Measurements from ENCODE around the gene POLG2.
"Not testable (repeated sequence)": the region's sequence is repeated elsewhere in the genome, so short reads cannot be mapped to it uniquely, and the experiment has no call there.

POLG2 gene

DNA sequence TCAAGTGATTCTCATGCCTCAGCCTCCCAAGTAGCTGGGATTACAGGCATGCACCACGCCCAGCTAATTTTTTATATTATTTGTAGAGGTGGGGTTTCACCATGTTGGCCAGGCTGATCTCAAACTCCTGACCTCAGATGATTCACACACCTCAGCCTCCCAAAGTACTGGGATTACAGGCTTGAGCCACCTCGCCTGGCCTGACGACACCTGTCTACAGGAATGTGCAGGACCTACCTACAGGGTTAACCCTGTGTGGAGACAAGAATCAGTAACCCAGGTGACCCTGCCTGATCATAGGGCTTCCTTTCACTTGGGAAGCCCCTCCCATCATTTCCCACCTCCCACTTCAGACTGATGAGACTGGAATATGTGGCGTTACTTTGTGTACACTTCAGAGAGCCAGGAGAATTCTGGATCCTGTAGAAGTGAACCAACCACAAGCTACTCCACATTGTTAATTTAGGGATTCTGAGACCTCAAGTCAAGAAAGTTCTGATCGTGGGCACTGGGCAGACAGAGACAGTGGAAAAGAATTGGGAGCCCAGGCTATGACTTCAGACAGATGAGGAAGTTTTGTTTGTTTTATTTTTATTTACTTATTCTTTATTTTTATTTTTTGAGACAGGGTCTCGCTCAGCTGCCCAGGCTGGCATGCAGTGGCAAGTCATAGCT is 53.6 kb downstream of the POLG2 start:
- FAIRE-seq: no peak

DNA sequence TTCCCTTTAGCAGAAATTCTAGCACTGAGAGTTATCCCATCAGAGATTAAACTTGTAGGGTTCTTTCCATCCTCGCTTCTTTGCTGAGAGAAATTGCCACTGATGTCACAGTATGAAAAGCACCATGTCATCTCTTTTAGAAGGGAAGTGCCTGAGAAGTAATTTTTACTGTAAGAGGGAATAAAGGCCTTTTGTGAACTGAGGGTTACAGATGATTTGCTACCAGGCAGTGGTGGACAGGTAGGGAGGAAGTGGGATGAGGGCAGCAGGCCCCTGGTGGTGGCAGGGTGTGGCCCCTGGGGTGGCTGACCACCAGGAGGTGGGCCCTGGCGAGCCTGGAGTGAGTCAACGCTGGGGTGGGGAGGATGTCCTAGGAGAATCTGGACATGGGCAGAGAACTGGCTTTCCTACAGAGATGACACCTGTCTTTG is 54.3 kb downstream of the POLG2 start:
- FAIRE-seq (no peak), DNase-seq (ENCODE audit: insufficient read length, low spot score) (no peak)

More for the DNA sequence above, 53.6 kb downstream of the POLG2 start:
- no peak for DNase-seq (ENCODE audit: insufficient read length, low spot score)

DNA sequence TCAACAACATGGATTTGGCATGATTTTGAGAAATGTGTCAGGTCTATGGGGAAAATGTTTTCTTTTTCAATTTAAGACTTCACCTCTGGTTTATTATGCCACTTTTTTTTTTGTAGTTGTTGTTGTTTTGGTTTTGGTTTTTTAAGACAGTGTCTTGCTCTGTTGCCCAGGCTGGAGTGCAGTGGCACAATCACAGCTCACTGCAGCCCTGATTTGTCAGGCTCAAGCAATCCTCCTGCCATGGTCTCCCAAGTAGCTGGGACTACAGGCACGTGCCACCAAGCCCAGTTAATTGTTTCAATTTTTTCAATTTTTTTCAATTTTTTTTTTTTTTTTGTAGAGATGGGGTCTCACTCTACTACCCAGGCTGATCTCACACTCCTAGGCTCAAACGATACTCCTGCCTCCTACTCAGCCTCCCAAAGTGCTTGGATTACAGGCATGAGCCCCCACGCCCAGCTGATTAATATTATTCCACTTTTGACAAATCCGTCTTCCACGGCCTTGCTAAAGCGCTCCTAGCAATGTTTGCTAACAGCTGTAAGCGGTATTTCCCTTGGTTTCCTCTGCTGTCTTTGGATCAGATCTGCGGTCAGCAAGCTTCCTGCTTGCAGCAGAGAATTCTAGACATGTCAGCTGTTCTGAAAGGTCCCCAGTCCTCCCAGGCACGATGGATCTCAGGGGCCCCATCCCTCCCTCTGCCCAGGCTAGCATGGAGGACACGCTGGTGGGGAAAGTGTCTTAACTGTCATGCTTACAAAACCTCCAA is 54.9 kb downstream of the POLG2 start:
- FAIRE-seq: no peak
- no peak for DNase-seq (ENCODE audit: insufficient read length, low spot score)

DNA sequence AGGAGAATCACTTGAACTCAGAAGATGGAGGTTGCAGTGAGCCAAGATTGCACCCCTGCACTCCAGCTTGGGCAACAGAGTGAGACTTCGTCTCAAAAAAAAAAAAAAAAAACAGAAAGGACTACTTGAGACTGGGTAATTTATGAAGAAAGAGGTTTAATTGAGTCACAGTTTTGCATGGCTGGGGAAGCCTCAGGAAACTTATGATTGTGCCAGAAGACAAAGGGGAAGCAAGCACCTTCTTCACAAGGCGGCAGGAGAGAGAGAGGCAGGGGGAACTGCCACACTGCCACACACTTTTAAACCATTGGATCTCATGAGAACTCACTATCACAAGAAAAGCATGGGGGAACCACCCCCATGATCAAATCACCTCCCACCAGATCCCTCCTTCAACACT is 56.9 kb downstream of the POLG2 start:
- DNase-seq (ENCODE audit: insufficient read length, low spot score): no peak
- FAIRE-seq: no peak

DNA sequence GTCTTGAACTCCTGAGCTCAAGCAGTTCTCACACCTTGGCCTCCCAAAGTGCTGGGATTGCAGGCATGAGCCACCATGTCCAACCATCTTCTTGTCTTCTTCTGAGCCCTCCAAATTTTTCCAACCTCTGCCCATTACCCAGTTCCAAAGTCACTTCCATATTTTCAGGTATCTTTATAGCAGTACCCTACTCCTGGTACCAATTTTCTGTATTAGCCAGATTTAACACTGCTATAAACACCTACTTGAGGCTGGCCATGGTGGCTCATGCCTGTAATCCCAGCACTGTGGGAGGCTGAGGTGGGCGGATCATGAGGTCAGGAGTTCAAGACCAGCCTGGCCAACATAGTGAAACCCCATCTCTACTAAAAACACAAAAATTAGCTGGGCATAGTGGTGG is 57.3 kb downstream of the POLG2 start:
- not testable (repeated sequence) for DNase-seq (ENCODE audit: insufficient read length, low spot score); FAIRE-seq

DNA sequence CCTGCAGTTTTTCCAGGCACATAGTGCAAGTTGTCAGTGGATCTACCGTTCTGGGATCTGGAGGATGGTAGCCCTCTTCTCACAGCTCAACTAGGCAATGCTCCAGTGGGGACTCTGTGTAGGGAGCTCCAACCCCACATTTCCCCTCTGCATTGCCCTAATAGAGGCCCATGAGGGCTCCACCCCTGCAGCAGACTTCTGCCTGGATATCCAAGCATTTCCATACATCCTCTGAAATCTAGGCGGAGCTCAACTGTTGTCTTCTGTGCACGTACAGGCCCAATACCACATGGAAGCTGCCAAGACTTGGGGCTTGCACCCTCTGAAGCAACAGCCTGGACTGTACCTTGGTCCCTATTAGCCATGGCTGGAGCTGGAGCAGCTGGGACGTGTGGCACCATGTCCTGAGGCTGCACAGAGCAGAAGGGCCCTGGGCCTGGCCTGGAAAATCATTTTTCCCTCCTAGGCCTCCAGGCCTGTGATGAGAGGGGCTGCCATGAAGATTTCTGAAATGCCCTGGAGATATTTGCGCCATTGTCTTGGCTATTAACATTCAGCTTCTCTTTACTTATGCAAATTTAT is 58.8 kb downstream of the POLG2 start:
- DNase-seq (ENCODE audit: insufficient read length, low spot score) (no peak), FAIRE-seq (no peak)

DNA sequence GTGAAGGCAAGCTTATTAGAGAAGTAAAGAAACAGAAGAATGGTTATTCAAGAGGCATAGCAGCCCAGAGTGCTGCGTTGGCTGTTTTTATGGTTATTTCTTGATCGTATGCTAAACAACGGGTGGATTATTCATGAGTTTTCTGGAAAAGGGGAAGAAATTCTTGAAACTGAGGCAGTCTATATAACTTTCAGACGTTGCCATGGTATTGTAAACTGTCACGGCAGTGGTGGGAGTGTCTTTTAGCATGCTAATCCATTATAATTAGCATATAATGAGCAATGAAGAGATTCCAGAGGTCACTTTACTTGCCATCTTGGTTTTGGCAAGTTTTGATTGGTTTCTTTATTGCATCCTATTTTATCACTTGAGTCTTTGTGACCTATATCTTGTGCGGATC is 65.3 kb downstream of the POLG2 start:
- no peak for FAIRE-seq
- no peak for DNase-seq (ENCODE audit: insufficient read length, low spot score)

DNA sequence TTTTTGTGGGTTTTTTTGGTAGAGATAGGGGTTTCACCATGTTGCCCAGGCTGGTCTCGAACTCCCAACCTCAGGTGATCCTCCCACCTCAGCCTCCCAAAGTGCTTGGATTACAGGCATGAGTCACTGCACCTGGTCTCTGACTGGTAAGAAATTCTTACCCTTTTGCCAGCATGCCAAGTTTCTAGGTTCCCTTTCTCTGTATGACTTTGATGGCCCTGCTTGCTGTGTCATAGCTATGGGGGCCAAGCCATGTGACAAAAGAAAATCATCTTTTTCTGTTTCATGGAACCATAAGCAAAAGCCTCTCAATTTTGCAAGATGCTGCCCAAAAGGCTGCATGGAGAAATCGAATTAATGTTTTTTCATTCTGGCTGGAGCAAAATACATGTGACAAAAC is 66.8 kb downstream of the POLG2 start:
- FAIRE-seq; DNase-seq (ENCODE audit: insufficient read length, low spot score): not testable (repeated sequence)

DNA sequence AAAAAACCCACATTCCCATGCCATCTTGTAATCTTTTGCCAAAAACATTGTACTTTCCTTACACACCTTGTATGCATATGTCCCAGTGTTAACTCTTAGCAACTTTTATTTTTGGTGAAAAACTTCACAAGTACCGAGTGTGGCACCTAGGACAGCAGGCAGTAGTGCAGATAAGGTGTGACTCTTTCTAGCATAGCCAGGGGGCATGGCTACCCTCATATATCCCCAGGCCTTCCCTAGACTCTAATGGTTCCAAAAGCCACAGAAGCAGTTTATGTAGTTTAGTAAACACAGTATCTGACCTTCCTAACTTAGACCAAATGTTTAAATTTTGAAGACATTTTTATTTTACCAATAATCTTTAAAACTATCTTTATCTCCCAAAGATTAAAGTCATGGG is 68.4 kb downstream of the POLG2 start:
- FAIRE-seq (no peak), DNase-seq (ENCODE audit: insufficient read length, low spot score) (no peak)

All from GM19239 (cell line).